Measurements from ENCODE around the gene ZNF581.

Gene ZNF581

DNA sequence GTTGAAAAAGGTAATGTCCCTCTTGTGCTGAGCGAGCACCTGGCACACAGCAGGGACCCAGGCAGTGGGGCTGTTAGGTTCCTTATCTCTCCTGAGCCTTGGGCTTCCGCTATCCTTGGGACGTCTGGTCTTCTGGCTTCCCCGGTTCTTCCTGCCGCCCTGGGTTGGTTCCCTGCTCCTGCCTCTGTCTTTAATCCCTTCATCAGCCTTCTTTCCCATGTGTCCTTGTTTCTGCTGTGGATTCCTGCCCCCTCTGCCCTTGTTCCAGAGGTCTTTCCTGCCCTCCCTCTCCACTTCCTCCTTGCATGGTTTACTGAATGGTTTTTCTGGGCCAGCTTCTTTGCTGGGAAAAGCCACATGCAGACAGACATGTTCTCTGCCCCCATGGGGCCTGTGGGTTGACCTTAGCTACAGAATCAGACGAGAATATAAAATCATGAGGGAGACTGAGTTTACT, 34.2 kb downstream of the ZNF581 start:
- TF ChIP-seq, protein P1, sequence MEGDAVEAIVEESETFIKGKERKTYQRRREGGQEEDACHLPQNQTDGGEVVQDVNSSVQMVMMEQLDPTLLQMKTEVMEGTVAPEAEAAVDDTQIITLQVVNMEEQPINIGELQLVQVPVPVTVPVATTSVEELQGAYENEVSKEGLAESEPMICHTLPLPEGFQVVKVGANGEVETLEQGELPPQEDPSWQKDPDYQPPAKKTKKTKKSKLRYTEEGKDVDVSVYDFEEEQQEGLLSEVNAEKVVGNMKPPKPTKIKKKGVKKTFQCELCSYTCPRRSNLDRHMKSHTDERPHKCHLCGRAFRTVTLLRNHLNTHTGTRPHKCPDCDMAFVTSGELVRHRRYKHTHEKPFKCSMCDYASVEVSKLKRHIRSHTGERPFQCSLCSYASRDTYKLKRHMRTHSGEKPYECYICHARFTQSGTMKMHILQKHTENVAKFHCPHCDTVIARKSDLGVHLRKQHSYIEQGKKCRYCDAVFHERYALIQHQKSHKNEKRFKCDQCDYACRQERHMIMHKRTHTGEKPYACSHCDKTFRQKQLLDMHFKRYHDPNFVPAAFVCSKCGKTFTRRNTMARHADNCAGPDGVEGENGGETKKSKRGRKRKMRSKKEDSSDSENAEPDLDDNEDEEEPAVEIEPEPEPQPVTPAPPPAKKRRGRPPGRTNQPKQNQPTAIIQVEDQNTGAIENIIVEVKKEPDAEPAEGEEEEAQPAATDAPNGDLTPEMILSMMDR (IDR thresholded peaks at IDR 0.05; ENCODE audit: insufficient read depth, missing control alignments) = no peak
- DNase-seq (ENCODE audit: insufficient read length, low spot score) (no peak), FAIRE-seq (no peak)

DNA sequence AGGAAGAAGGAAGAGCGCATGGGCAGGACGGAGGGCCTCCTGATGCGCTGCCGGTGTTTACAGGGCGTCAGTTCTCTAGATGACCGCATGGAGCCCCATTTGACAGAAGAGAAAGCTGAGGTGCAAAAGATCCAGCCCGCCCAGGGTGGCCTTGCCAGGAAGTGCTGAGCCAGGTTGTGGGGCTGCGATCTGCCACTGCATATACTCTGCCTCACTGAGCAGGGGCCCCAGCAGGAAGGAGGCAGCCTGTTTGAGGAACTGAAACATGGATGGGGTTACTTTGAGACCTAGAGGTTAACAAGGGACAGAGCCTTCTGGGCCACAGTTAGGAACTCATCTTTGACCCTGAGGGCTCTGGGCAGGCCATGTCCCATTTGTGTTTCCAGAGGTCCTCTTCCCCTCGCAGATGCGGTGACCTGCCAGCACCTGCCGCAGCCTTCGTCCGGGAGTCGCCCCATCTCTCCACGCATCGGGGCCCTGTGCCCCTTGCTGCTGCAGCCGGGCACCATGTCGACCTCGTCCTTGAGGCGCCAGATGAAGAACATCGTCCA, 34.7 kb downstream of the ZNF581 start:
- TF ChIP-seq, protein P1 (IDR thresholded peaks at IDR 0.05; ENCODE audit: insufficient read depth, missing control alignments) = no peak
- no peak for FAIRE-seq
- no peak for DNase-seq (ENCODE audit: insufficient read length, low spot score)

DNA sequence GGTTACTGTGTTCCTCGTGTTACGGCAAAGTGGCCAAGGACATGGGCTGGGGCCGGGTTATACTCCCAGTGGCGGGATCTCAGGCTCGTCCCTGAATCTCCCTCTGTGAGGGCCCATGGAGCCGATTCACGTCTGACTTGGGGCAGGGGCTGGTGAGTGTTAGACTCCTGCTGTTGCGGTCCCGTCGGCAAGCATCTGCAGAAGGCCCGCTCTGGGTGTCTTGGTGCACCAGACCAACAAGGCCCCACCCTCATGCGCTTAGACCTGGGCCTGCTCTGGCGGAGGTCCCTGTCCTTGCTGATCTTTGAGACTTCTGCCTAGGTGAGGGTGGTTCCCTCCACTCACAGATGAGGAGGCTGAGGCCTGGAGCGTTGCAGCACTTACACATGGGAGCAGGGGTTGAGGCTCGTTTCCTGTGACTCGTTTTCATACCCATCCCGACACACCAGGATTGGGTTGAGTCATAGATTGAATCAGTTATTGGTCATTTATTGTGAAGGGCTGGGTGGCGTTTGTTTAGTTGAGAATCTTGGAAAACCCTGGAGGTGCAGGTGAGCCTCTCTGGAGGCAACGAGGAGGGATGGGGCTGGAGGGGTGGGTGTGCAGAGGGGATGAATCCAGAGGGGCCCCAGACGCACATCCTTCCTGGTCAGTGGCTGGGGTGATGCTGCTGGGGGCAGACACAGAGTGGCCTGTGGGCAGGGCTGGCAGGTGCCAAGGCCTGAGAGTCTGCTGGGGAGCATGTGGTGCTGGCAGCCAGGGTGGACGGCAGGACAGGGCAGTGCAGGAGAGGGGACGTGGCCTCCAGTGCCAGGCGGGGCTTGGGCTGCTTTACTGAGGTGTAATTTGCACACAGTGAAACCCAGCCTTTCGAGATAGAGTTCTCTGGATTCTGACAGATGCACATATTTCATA, 36.2 kb downstream of the ZNF581 start:
- DNase-seq (ENCODE audit: insufficient read length, low spot score) (no peak), FAIRE-seq (no peak)
- TF ChIP-seq, protein P1 (IDR thresholded peaks at IDR 0.05; ENCODE audit: insufficient read depth, missing control alignments) = no peak

DNA sequence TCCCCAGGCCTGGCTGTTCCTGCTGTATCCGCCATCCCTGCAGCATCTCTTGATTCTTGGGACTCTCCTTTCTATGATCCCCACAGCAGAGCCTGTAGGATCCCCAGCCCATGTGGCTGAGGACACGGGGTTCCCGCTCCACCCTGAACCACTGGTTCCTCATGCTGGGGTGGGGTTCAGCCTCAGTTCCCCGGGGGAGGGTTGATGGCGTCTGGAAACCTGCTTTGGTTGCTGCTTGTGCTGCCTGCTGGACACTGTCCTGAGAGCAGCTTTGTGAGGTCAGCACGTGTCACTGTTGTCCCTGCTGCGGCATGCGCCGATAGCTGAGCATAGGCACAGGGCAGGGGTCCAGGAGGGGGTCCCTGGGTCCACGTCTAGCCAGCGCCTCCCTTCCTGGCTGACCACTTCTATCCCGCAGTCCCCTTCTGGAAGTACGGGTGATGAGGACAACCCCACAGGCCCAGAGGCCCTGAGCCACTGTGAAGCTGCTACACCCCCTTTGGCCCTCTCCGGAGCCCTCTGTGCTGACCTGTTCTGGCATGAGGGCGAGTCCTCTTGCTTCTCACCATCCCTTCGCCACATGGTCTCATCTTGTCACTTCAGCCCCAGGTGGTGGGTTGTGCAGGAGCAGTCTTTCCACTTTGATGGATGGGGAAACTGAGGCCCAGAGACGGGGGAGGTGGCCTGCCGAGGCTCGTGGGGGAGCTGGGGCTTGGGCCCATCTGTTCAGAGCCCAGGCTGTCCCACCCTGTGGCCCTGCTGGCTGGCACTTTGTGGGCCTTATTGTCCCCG, 37.1 kb downstream of the ZNF581 start:
- FAIRE-seq = no peak
- DNase-seq (ENCODE audit: insufficient read length, low spot score) = no peak
- TF ChIP-seq, protein P1 (IDR thresholded peaks at IDR 0.05; ENCODE audit: insufficient read depth, missing control alignments) = no peak

DNA sequence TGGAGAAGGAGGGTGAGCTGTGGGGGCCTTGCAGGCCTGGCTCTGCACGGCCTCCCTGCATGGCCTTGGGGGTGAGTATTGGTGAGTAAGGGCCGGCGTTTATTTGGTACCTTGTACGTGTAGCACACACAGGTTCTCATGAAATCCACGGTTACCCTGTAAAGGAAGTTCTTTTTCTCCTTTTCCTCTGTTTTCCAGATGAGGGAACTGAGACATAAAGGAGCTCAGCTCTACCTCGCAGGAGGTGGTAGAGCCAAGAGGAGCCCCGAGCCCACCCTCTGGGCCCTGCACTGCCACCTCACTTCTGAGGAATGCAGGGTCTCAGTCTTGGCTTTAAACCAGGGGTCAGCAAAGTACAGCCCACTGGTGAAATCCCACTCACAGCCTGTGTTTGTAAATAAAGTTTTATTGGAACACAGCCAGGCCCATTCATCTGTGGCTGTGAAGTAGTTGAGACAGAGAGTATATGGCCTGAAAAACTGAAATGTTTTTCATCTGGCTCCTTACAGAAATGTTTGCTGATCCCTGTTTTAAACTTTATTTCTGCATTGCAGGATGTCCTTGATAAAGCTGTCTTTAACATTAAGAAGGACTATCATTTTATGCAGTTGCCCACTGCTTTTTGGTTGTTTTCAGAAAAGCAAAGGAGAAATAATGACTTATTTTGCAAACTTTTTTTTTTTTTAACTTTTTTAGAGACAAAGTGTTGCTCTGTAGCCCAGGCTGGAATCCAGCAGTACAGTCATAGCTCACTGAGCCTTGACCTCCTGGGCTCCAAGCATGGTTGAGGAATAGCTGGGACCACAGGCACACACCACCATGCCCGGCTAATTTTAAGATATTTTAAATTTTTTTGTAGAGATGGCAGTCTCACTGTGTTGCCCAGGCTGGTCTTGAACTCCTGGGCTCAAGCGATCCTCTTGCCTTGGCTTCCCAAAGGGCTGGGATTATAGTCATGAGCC, 38.0 kb downstream of the ZNF581 start:
- TF ChIP-seq, protein P1 (IDR thresholded peaks at IDR 0.05; ENCODE audit: insufficient read depth, missing control alignments) = no peak
- no peak for DNase-seq (ENCODE audit: insufficient read length, low spot score)
- FAIRE-seq = no peak

DNA sequence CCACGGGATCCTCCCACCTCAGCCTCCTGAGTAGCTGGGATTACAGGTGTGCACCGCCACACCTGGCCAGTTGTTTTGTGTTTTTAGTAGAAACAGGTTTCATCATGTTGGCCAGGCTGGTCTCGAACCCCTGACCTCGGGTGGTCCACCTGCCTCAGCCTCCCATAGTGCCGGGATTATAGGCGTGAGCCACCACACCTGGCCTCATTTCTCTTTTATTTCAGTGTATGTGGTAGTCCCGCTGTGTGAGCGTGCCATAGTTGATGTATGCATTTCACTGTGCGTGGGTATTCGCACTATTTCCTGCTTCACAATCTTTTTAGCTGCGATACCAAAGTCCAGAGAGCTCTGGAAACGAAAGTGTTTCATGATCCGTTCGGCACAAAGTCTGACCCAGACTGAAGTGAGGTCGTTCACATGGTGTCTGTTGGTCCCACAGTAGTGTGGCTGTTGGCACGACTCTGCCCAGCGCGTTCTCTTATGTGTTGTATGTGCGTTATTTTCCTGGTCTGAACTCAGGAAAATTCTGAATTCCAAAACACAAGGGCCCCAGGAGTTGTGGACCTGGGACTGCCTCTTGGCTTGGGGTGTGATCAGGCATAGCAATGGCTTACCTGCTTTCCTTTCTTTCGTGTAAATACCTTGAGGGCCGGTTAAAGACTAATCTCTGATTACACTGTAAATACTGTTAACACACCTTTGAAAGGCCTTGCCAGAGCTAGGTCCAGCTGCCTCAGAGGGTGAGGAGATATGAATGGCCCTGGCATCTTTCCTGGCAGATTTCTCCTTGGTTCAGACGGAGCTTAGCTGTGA, 40.2 kb downstream of the ZNF581 start:
- DNase-seq (ENCODE audit: insufficient read length, low spot score) = no peak

More for the DNA sequence above, 40.2 kb downstream of the ZNF581 start:
- FAIRE-seq = no peak
- TF ChIP-seq, protein P1 (IDR thresholded peaks at IDR 0.05; ENCODE audit: insufficient read depth, missing control alignments) = no peak

Data from D721Med (cell line).